Mammary epithelial cell (primary cell): ENCODE data around the gene SERPINB1.

Source experiments
- EZH2 ChIP-seq: IDR thresholded peaks from 2 replicates; pipeline ENCODE4 v1.6.1; 2012; ENCODE audit warnings: low read length, inconsistent platforms, borderline replicate concordance
- TF ChIP-seq, protein P1 (sequence below), 2 donors: IDR thresholded peaks in 1 of 2; conservative IDR thresholded peaks in 1 of 2; 2 replicates each; pipeline ENCODE4 v1.5.1; 2011 to 2012; ENCODE audit warnings: inconsistent platforms in 2 of 2, low read length in 2 of 2, mild to moderate bottlenecking in 2 of 2, control low read depth in 1 of 2, low read depth in 1 of 2; ENCODE audit not compliant: insufficient read depth in 1 of 2; ENCODE audit errors: extremely low read depth in 1 of 2

DNA sequence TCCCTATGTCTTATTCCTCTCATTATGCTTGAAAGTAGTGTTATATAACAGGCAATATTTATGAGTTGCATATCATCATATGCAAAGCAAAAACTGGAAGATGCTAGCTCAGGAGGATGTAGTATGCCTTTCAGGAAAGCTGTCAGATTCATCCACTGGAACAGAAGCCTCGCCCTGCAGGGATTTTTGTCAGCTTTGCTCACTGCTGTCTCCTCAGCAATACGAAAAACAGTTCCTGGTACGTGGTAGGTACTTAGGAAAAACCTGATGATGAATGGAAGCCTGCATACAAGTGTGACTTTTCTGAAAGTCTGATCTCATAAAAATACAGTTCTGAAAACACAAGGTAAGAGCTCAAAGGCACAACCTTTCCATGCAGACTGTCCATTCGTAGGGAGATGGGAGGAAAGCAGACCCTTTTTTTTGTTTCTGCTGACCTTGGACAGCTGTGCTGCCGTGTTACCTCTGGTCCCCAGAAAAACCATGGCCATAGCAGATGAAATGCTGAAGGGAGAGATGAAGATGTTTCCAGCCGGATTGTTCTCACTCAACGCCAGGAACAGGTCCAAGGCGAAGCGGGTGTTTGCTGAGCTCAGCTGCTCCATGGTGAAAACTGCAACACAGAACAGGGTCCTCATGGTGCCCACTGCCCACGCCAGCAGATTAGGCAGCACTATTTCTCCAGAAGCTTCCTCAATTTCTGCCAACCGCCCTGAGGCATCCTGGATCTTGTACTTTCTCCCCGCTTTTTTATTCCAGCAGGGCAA lies 1.5 kb downstream of the SERPINB1 start:
- TF ChIP-seq, protein P1, sequence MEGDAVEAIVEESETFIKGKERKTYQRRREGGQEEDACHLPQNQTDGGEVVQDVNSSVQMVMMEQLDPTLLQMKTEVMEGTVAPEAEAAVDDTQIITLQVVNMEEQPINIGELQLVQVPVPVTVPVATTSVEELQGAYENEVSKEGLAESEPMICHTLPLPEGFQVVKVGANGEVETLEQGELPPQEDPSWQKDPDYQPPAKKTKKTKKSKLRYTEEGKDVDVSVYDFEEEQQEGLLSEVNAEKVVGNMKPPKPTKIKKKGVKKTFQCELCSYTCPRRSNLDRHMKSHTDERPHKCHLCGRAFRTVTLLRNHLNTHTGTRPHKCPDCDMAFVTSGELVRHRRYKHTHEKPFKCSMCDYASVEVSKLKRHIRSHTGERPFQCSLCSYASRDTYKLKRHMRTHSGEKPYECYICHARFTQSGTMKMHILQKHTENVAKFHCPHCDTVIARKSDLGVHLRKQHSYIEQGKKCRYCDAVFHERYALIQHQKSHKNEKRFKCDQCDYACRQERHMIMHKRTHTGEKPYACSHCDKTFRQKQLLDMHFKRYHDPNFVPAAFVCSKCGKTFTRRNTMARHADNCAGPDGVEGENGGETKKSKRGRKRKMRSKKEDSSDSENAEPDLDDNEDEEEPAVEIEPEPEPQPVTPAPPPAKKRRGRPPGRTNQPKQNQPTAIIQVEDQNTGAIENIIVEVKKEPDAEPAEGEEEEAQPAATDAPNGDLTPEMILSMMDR (conservative IDR thresholded peaks at IDR 0.05 in 1 of 2, IDR thresholded peaks at IDR 0.05 in 1 of 2; ENCODE audit: extremely low read depth in 1 of 2, insufficient read depth in 1 of 2, low read depth in 1 of 2, low read length in 2 of 2), result no peak
- no peak for TF ChIP-seq EZH2
